Measurements from ENCODE around the gene MYZAP.

- TF ChIP-seq CTCF (conservative IDR thresholded peaks at IDR 0.05; ENCODE audit: low read depth, low read length): no peak
- TF ChIP-seq CEBPB (IDR thresholded peaks at IDR 0.05; ENCODE audit: low read depth, low read length): no peak
- no peak for TF ChIP-seq POLR2A (IDR thresholded peaks at IDR 0.05; ENCODE audit: low read depth, low read length)
- TF ChIP-seq RAD21 (IDR thresholded peaks at IDR 0.05; ENCODE audit: low read length): no peak
- TF ChIP-seq USF2 (IDR thresholded peaks at IDR 0.05; ENCODE audit: low read depth, low read length): no peak
- TF ChIP-seq SMC3 (IDR thresholded peaks at IDR 0.05; ENCODE audit: low read depth, low read length): no peak
- TF ChIP-seq FOS (IDR thresholded peaks at IDR 0.05; ENCODE audit: low read depth, low read length): no peak
- TF ChIP-seq MXI1 (IDR thresholded peaks at IDR 0.05; ENCODE audit: borderline replicate concordance, low read depth, low read length): no peak
- TF ChIP-seq NFE2L2 (IDR thresholded peaks at IDR 0.05; ENCODE audit: low read depth, low read length): no peak
Measured at GRCh38 chr15:57545995-57546394, 45.7 kb upstream of the MYZAP start.
